Activated T-cell treated with anti-CD3 and anti-CD28 coated beads, Interleukin-2, amount 50 U/mL, for 72 hours (primary cell): Measurements from ENCODE around the gene KIF2C. TPM values are rescaled to one million over a fixed set of nuclear protein-coding genes. Genes with fewer than 3 reads are reported as not detected.

Source experiments
- ATAC-seq, 2 donors: fragments of 150-1000 bp; cut with Tn5 transposase; replicated peaks in 1 of 2; 2 replicates each; pipeline ENCODE4 v1.10.0; 2021; ENCODE audit warnings: moderate library complexity in 2 of 2, mild to moderate bottlenecking in 1 of 2
- DNase-seq, 2 donors: peaks; one replicate each; pipeline ENCODE4 v3.0.0; 2021 to 2022; ENCODE audit warnings: mixed read lengths in 1 of 2
- H3K27ac Mint-ChIP-seq: one replicate; pipeline ENCODE4 v1.8.0; 2022; ENCODE audit warnings: mild to moderate bottlenecking, moderate library complexity, mixed read lengths
- H3K27me3 Mint-ChIP-seq: one replicate; pipeline ENCODE4 v1.8.0; 2022; ENCODE audit warnings: low read depth, mixed read lengths
- H3K36me3 Mint-ChIP-seq, 2 donors: one replicate each; pipeline ENCODE4 v1.8.0; 2022; ENCODE audit warnings: mixed read lengths in 2 of 2, mild to moderate bottlenecking in 1 of 2; ENCODE audit not compliant: insufficient read depth in 2 of 2
- H3K4me1 Mint-ChIP-seq: one replicate; pipeline ENCODE4 v1.8.0; 2022; ENCODE audit warnings: low read depth, mixed read lengths
- H3K4me3 Mint-ChIP-seq, 2 donors: one replicate each; pipeline ENCODE4 v1.8.0; 2022; ENCODE audit warnings: mild to moderate bottlenecking in 2 of 2, mixed read lengths in 2 of 2, moderate library complexity in 2 of 2
- H3K9me3 Mint-ChIP-seq, 2 donors: one replicate each; pipeline ENCODE4 v1.8.0; 2022; ENCODE audit warnings: mixed read lengths in 2 of 2
- total RNA-seq, 2 donors: library from RNA; stranded (reverse); gene quantifications; one replicate each; pipeline ENCODE4 v1.2.3, GENCODE V29; 2022

Gene KIF2C
- total RNA-seq, 2 donors from 2014 or later: 134 to 147 TPM

DNA sequence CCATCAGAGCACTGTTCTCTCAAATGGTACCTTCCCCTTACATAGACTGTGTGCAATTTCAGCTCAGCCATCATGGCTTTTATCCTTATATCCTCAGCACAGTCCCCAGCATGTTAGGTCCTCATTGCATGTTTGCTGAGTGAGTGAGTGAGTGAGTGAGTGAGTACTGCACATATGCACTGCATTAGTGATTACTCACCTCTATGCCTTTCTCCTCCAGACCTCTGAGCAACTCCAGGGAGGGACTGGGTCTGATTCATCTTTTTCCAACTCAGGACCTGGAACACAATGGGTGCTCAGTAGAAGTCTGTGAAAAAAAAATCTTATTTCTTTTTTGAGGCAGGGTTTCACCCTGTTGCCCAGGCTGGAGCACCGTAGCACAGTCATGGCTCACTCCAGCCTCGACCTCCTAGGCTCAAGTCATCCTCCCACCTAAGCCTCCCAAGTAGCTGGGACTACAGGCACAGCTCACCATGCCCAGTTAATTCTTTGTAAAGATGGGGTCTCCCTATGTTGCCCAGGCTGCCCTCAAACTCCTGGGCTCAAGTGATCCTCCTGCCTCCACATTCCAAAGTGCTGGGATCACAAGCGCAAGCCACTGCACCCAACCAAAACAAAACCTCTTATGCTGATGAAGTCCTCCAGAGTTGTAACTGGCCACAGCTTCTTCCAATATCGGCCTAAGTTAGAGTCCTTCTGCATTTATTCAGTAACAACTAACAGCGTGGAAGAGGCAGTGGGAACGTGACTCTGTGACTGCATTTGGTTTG is 32.3 kb upstream of the KIF2C start:
- no peaks in the 10 kb centered on the region for H3K9me3 Mint-ChIP-seq
- no peak overlapping the region for H3K4me3 Mint-ChIP-seq
- DNase-seq (no peak), ATAC-seq (peak in 1 of 2 donors; percentile 29)
- peaks cover 21% of the 10 kb centered on the region for H3K4me1 Mint-ChIP-seq
- no peak overlapping the region for H3K27ac Mint-ChIP-seq
- peaks cover 5% of the 10 kb centered on the region for H3K27me3 Mint-ChIP-seq
- H3K36me3 Mint-ChIP-seq: no peaks in the 10 kb centered on the region

GRCh38 chr1:44707959-44708831 is 31.4 kb upstream of the KIF2C start:
- Mint-ChIP-seq H3K4me3 (peak overlapping the region; percentile 58 to 83), H3K9me3 (no peaks in the 10 kb centered on the region), H3K27ac (peak overlapping the region; percentile 6), H3K4me1 (peaks cover 21% of the 10 kb centered on the region), H3K36me3 (no peaks in the 10 kb centered on the region), H3K27me3 (peaks cover 5% of the 10 kb centered on the region)
- ATAC-seq (peak; percentile 60 to 68), DNase-seq (peak in 1 of 2 donors; percentile 35)

- no peak for ATAC-seq
- H3K4me1 Mint-ChIP-seq: peaks cover 41% of the 10 kb centered on the region
- no peak overlapping the region for H3K27ac Mint-ChIP-seq
- no peaks in the 10 kb centered on the region for H3K36me3 Mint-ChIP-seq
- no peak overlapping the region for H3K4me3 Mint-ChIP-seq
- no peak for DNase-seq
- H3K9me3 Mint-ChIP-seq: no peaks in the 10 kb centered on the region
- H3K27me3 Mint-ChIP-seq: peaks cover 5% of the 10 kb centered on the region
Measured at GRCh38 chr1:44713321-44713781, 26.3 kb upstream of the KIF2C start.

GRCh38 chr1:44714532-44714931 is 25.1 kb upstream of the KIF2C start:
- no peaks in the 10 kb centered on the region for H3K36me3 Mint-ChIP-seq
- H3K4me3 Mint-ChIP-seq: peak overlapping the region in 1 of 2 donors; percentile 61
- DNase-seq: no peak
- H3K9me3 Mint-ChIP-seq: no peaks in the 10 kb centered on the region
- no peaks in the 10 kb centered on the region for H3K27me3 Mint-ChIP-seq
- H3K27ac Mint-ChIP-seq: no peak overlapping the region
- peak in 1 of 2 donors; percentile 10 for ATAC-seq
- H3K4me1 Mint-ChIP-seq: peaks cover 43% of the 10 kb centered on the region

- Mint-ChIP-seq H3K4me3 (peak overlapping the region; percentile 61 to 67), H3K36me3 (no peaks in the 10 kb centered on the region), H3K27ac (no peak overlapping the region), H3K9me3 (no peaks in the 10 kb centered on the region), H3K27me3 (no peaks in the 10 kb centered on the region), H3K4me1 (peaks cover 48% of the 10 kb centered on the region)
- peak; percentile 65 to 74 for ATAC-seq
- peak; percentile 60 to 72 for DNase-seq
Measured at GRCh38 chr1:44714944-44715571, 24.6 kb upstream of the KIF2C start.

DNA sequence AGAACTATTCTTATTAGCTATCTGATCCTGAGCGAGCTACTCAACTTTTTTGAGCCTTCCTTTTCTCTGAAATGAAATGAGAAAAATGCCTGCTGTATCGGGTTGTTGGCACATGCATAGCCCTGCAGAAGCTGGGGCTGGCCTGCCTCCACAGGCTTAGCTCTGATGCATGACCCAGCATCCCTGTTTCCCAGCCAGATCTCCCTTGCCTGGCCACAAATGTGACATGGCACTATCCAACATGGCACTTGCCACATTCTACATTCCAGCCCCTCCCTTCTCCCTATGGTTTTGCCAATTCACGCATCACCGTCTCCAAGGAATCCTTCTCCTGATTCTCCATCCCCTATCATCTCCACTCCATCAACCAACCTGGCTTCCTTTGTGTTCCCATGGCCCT is 22.5 kb upstream of the KIF2C start:
- Mint-ChIP-seq H3K4me3 (peak overlapping the region in 1 of 2 donors; percentile 54), H3K9me3 (no peaks in the 10 kb centered on the region), H3K4me1 (peaks cover 68% of the 10 kb centered on the region), H3K27ac (no peak overlapping the region), H3K27me3 (no peaks in the 10 kb centered on the region), H3K36me3 (no peaks in the 10 kb centered on the region)
- no peak for DNase-seq
- ATAC-seq: no peak

DNA sequence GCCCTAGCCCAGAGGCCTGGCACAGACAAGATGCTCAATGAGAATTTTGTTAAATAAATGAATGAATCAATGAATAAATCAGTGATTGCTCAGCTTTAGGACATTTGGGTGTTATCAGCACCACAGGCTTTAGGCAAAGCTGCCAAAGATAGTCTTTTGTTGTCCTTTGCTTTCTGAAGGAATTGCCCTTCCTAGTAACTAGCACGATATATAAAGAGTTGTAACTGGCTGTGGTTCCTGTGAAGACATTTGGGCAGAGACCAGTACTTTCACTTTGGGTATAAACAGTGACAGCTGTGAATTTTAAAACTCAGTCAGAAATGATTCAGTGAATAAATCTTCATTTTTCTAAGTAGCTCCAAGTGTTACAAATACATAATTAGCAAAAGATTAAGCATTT is 22.0 kb upstream of the KIF2C start:
- H3K4me3 Mint-ChIP-seq: peak overlapping the region; percentile 30 to 54
- no peaks in the 10 kb centered on the region for H3K9me3 Mint-ChIP-seq
- H3K27ac Mint-ChIP-seq: peak overlapping the region; percentile 2
- no peaks in the 10 kb centered on the region for H3K27me3 Mint-ChIP-seq
- no peaks in the 10 kb centered on the region for H3K36me3 Mint-ChIP-seq
- DNase-seq (no peak), ATAC-seq (no peak)
- H3K4me1 Mint-ChIP-seq: peaks cover 73% of the 10 kb centered on the region

GRCh38 chr1:44718091-44718490 is 21.5 kb upstream of the KIF2C start:
- Mint-ChIP-seq H3K9me3 (no peaks in the 10 kb centered on the region), H3K4me3 (peak overlapping the region; percentile 30 to 54), H3K27me3 (no peaks in the 10 kb centered on the region), H3K36me3 (no peaks in the 10 kb centered on the region), H3K4me1 (peaks cover 77% of the 10 kb centered on the region), H3K27ac (no peak overlapping the region)
- DNase-seq: no peak
- ATAC-seq: no peak

GRCh38 chr1:44719318-44719717 is 20.3 kb upstream of the KIF2C start:
- no peak overlapping the region for H3K4me3 Mint-ChIP-seq
- H3K36me3 Mint-ChIP-seq: no peaks in the 10 kb centered on the region
- H3K9me3 Mint-ChIP-seq: no peaks in the 10 kb centered on the region
- ATAC-seq: no peak
- no peak overlapping the region for H3K27ac Mint-ChIP-seq
- peaks cover 87% of the 10 kb centered on the region for H3K4me1 Mint-ChIP-seq
- DNase-seq: no peak
- no peaks in the 10 kb centered on the region for H3K27me3 Mint-ChIP-seq

- Mint-ChIP-seq H3K9me3 (no peaks in the 10 kb centered on the region), H3K36me3 (peaks cover 0 to 2% of the 10 kb centered on the region in 2 donors), H3K27me3 (no peaks in the 10 kb centered on the region), H3K4me1 (peaks cover 87% of the 10 kb centered on the region), H3K4me3 (peak overlapping the region in 1 of 2 donors; percentile 62), H3K27ac (peak overlapping the region; percentile 99)
- DNase-seq: no peak
- peak; percentile 3 to 14 for ATAC-seq
Measured at GRCh38 chr1:44720281-44720680, 19.4 kb upstream of the KIF2C start.

- H3K27ac Mint-ChIP-seq: peak overlapping the region; percentile 99
- H3K4me1 Mint-ChIP-seq: peaks cover 88% of the 10 kb centered on the region
- peak; percentile 83 to 84 for ATAC-seq
- H3K27me3 Mint-ChIP-seq: no peaks in the 10 kb centered on the region
- H3K4me3 Mint-ChIP-seq: peak overlapping the region; percentile 62 to 71
- peak; percentile 86 to 91 for DNase-seq
- H3K9me3 Mint-ChIP-seq: no peaks in the 10 kb centered on the region
- H3K36me3 Mint-ChIP-seq: peaks cover 0 to 2% of the 10 kb centered on the region in 2 donors
Measured at GRCh38 chr1:44721485-44722361, 17.9 kb upstream of the KIF2C start.

DNA sequence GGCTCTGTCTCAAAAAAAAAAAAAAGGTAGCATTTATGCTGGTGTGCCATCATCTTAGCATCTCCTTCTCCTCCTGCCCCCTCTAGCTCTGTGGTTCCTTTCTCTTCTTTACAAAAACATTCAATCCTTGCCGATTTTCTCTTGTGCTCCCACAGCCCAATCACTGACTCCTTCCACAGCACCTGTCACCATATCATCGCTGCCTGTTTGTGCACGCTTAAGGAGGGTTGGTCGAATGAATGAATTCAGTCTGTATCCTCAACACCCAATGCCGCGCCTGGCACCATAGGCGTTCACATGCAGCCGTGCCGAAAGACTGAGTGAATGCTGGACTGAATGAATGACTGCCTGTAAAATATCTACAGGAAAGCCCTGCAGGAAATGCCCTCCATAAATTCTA is 16.6 kb upstream of the KIF2C start:
- Mint-ChIP-seq H3K36me3 (peaks cover 0 to 2% of the 10 kb centered on the region in 2 donors), H3K4me3 (peak overlapping the region; percentile 80 to 85), H3K4me1 (peaks cover 87% of the 10 kb centered on the region)

More for the DNA sequence above, 16.6 kb upstream of the KIF2C start:
- ATAC-seq (no peak), DNase-seq (peak in 1 of 2 donors; percentile 38)
- Mint-ChIP-seq H3K9me3 (no peaks in the 10 kb centered on the region), H3K27ac (peak overlapping the region; percentile 92), H3K27me3 (no peaks in the 10 kb centered on the region)
